HCT116 (cell line): ENCODE results near the gene DHX58. TPM values are rescaled to one million over a fixed set of nuclear protein-coding genes. Genes with fewer than 3 reads are reported as not detected.

Source experiments
- ATAC-seq: fragments of 200-7000 bp; cut with Tn5 transposase; 2 replicates; pipeline ENCODE4 v1.9.1; 2020; ENCODE audit warnings: mild to moderate bottlenecking, moderate library complexity
- BruUV-seq: library from RNA; stranded (reverse); fragments of 400-500 nt; replicated peaks from 2 replicates; lab custom pipeline; 2021; lab: Mats Ljungman, UMichigan
- CTCF ChIA-PET: fragments of 300-600 bp; sonication (Branson Sonifier 250); formaldehyde crosslinking; loops from one replicate; lab custom pipeline; 2021; ENCODE audit warnings: antibody characterized with exemption; lab: Charles Lee
- POLR2A ChIA-PET: fragments of 300-600, 350-600 bp; sonication (Branson Sonifier 250); formaldehyde crosslinking; loops from one replicate; lab custom pipeline; 2021; ENCODE audit warnings: antibody characterized with exemption; lab: Charles Lee
- RAD21 ChIA-PET, 2 experiments: fragments of 300-600 bp; sonication (Branson Sonifier 250); formaldehyde crosslinking; loops; one replicate each; lab custom pipeline; 2023; ENCODE audit warnings: low total read pairs in 2 of 2; ENCODE audit not compliant: uncharacterized antibody in 2 of 2, unreplicated experiment in 2 of 2, low non-redundant PET in 1 of 2; lab: Charles Lee
- DNase-seq: peaks from one replicate; pipeline ENCODE4 v3.0.0-alpha.2; 2010; ENCODE audit warnings: low read depth, low spot score
- H2AFZ ChIP-seq: fragments of 200-600 bp; shearing (Covaris generic), sonication (generic); 2 replicates; pipeline ENCODE4 v1.6.1; 2017; ENCODE audit warnings: low read depth, mixed run types, mixed read lengths, antibody characterized with exemption, low read length; ENCODE audit not compliant: poor library complexity, severe bottlenecking
- H3K27ac ChIP-seq: 2 replicates; pipeline ENCODE4 v1.5.1; 2012; ENCODE audit warnings: low read depth, low read length
- H3K27me3 ChIP-seq: fragments of 200-600 bp; sonication (generic); 2 replicates; pipeline ENCODE4 v1.6.1; 2016; ENCODE audit warnings: mixed run types, low read length, mixed read lengths; ENCODE audit not compliant: insufficient read depth
- H3K36me3 ChIP-seq, 2 experiments: fragments of 200-500 bp in 1 of 2; fragments of 200-600 bp in 1 of 2; sonication (Bioruptor generic) in 1 of 2; sonication (generic) in 1 of 2; 2 replicates each; pipeline versions ENCODE4 v1.5.1 to v1.6.1; 2014 to 2016; ENCODE audit warnings: low read length in 2 of 2, inconsistent platforms in 1 of 2, mixed read lengths in 1 of 2, mixed run types in 1 of 2; ENCODE audit not compliant: insufficient read depth in 2 of 2, control insufficient read depth in 1 of 2
- H3K4me1 ChIP-seq, 2 experiments: fragments of 200-600 bp in 1 of 2; sonication (generic) in 1 of 2; 2 replicates each; pipeline versions ENCODE4 v1.5.1 to v1.6.1; 2012 to 2017; ENCODE audit warnings: low read length in 2 of 2, inconsistent platforms in 1 of 2, mild to moderate bottlenecking in 1 of 2, mixed read lengths in 1 of 2, mixed run types in 1 of 2, moderate library complexity in 1 of 2; ENCODE audit not compliant: insufficient read depth in 2 of 2, control insufficient read depth in 1 of 2
- H3K4me2 ChIP-seq: fragments of 200-600 bp; sonication (generic); 2 replicates; pipeline ENCODE4 v1.6.1; 2017; ENCODE audit warnings: mixed run types, low read length, mixed read lengths
- H3K4me3 ChIP-seq, 2 experiments: fragments of 200-600 bp in 1 of 2; sonication (generic) in 1 of 2; replicated peaks in 1 of 2; 2 replicates each; pipeline ENCODE4 v1.5.1; 2011 to 2016; ENCODE audit warnings: low read length in 2 of 2, control low read depth in 1 of 2, low read depth in 1 of 2, mild to moderate bottlenecking in 1 of 2, mixed read lengths in 1 of 2, mixed run types in 1 of 2
- H3K79me2 ChIP-seq: fragments of 200-600 bp; sonication (generic); 2 replicates; pipeline ENCODE4 v1.6.1; 2017; ENCODE audit warnings: mild to moderate bottlenecking, mixed run types, low read length, moderate library complexity, mixed read lengths; ENCODE audit not compliant: insufficient read depth
- H3K9ac ChIP-seq: fragments of 200-600 bp; sonication (generic); 2 replicates; pipeline ENCODE4 v1.6.1; 2016; ENCODE audit warnings: low read length, mixed read lengths
- H3K9me2 ChIP-seq: fragments of 200-600 bp; sonication (generic), shearing (Covaris generic); 2 replicates; pipeline ENCODE4 v1.6.1; 2017; ENCODE audit warnings: mixed run types, mild to moderate bottlenecking, moderate library complexity; ENCODE audit not compliant: insufficient read depth
- H3K9me3 ChIP-seq, 2 experiments: fragments of 200-500 bp in 1 of 2; fragments of 200-600 bp in 1 of 2; sonication (Bioruptor generic) in 1 of 2; sonication (generic) in 1 of 2; 2 replicates each; pipeline ENCODE4 v1.6.1; 2014 to 2017; ENCODE audit warnings: low read length in 2 of 2, mixed read lengths in 2 of 2, inconsistent platforms in 1 of 2, low read depth in 1 of 2, mild to moderate bottlenecking in 1 of 2, mixed run types in 1 of 2, moderate library complexity in 1 of 2; ENCODE audit not compliant: control insufficient read depth in 1 of 2, insufficient read depth in 1 of 2
- H4K20me1 ChIP-seq: fragments of 200-600 bp; sonication (generic), shearing (Covaris generic); 2 replicates; pipeline ENCODE4 v1.6.1; 2017; ENCODE audit warnings: mixed run types, mild to moderate bottlenecking, moderate library complexity; ENCODE audit not compliant: insufficient read depth
- CBX3 ChIP-seq: IDR thresholded peaks from 2 replicates; pipeline ENCODE4 v1.6.1; 2012; ENCODE audit warnings: low read depth
- CEBPB ChIP-seq: IDR thresholded peaks from 2 replicates; pipeline ENCODE4 v1.6.1; 2012; ENCODE audit warnings: low read depth
- EGR1 ChIP-seq: IDR thresholded peaks from 2 replicates; pipeline ENCODE4 v1.6.1; 2012; ENCODE audit warnings: low read depth
- ELF1 ChIP-seq: IDR thresholded peaks from 2 replicates; pipeline ENCODE4 v1.6.1; 2012; ENCODE audit warnings: low read depth, borderline replicate concordance
- EZH2 ChIP-seq: fragments of 200-600 bp; sonication (generic); IDR thresholded peaks from 2 replicates; pipeline ENCODE4 v1.6.1; 2017; ENCODE audit warnings: antibody characterized with exemption, mixed run types
- EZH2phosphoT487 ChIP-seq: fragments of 200-600 bp; IDR thresholded peaks from 2 replicates; pipeline ENCODE4 v1.6.1; 2018; ENCODE audit warnings: antibody characterized with exemption, borderline replicate concordance
- FOSL1 ChIP-seq: IDR thresholded peaks from 2 replicates; pipeline ENCODE4 v1.6.1; 2012; ENCODE audit warnings: low read depth
- JUND ChIP-seq: IDR thresholded peaks from 2 replicates; pipeline ENCODE4 v1.6.1; 2012
- POLR2A ChIP-seq: IDR thresholded peaks from 2 replicates; pipeline ENCODE4 v1.7.0; 2011; ENCODE audit warnings: borderline replicate concordance; ENCODE audit not compliant: insufficient read depth, insufficient read length; ENCODE audit errors: extremely low read depth
- RAD21 ChIP-seq: IDR thresholded peaks from 2 replicates; pipeline ENCODE4 v1.6.1; 2012; ENCODE audit warnings: low read depth, mild to moderate bottlenecking
- SIN3A ChIP-seq: IDR thresholded peaks from 2 replicates; pipeline ENCODE4 v1.6.1; 2012; ENCODE audit warnings: low read depth
- SP1 ChIP-seq: IDR thresholded peaks from 2 replicates; pipeline ENCODE4 v1.6.1; 2012; ENCODE audit warnings: low read depth
- SRF ChIP-seq: IDR thresholded peaks from 2 replicates; pipeline ENCODE4 v1.6.1; 2012; ENCODE audit warnings: low read depth
- TCF7L2 ChIP-seq: IDR thresholded peaks from 2 replicates; pipeline ENCODE4 v1.7.0; 2011; ENCODE audit warnings: borderline replicate concordance, inconsistent platforms; ENCODE audit not compliant: insufficient read depth, insufficient read length; ENCODE audit errors: extremely low read depth
- YY1 ChIP-seq: IDR thresholded peaks from 2 replicates; pipeline ENCODE4 v1.6.1; 2011; ENCODE audit warnings: low read length, low read depth, moderate library complexity, mild to moderate bottlenecking; ENCODE audit not compliant: insufficient replicate concordance; ENCODE audit errors: extremely low read depth
- ZBTB33 ChIP-seq: IDR thresholded peaks from 2 replicates; pipeline ENCODE4 v1.6.1; 2011; ENCODE audit warnings: mild to moderate bottlenecking, low read length, moderate library complexity; ENCODE audit not compliant: insufficient replicate concordance; ENCODE audit errors: extremely low read depth
- ZFX ChIP-seq: fragments of 450-650 bp; IDR thresholded peaks from 2 replicates; pipeline ENCODE4 v1.6.1; 2017
- ZNF274 ChIP-seq: fragments of 200-500 bp; sonication (Bioruptor generic); IDR thresholded peaks from 2 replicates; pipeline ENCODE4 v1.6.1; 2014; ENCODE audit warnings: mild to moderate bottlenecking, low read depth, low read length, inconsistent platforms
- intact Hi-C: fragments of 100-400 bp; cut with micrococcal nuclease; formaldehyde crosslinking; loops from 2 replicates; pipeline ENCODE4 v1.10.0; 2022
- total RNA-seq: library from RNA; stranded (reverse); gene quantifications from one replicate; pipeline ENCODE4 v1.2.1, GENCODE V29; 2021; ENCODE audit not compliant: unreplicated experiment
- TF ChIP-seq, protein P1 (sequence below): IDR thresholded peaks from 2 replicates; pipeline ENCODE4 v1.6.1; 2012; ENCODE audit warnings: low read depth
- TF ChIP-seq, protein P2 (sequence below), 3 experiments: fragments of 200-600 bp in 1 of 3; sonication (generic) in 1 of 3; IDR thresholded peaks in 2 of 3; conservative IDR thresholded peaks in 1 of 3; 2 replicates each; pipeline ENCODE4 v1.5.1; 2012 to 2017; ENCODE audit warnings: low read depth in 2 of 3, low read length in 2 of 3, antibody characterized with exemption in 1 of 3, borderline replicate concordance in 1 of 3, control low read depth in 1 of 3, mild to moderate bottlenecking in 1 of 3, mixed read lengths in 1 of 3, mixed run types in 1 of 3, moderate library complexity in 1 of 3; ENCODE audit not compliant: insufficient read depth in 1 of 3

Gene DHX58
- total RNA-seq, 1 experiment from 2014 or later = 1.2 TPM

DNA sequence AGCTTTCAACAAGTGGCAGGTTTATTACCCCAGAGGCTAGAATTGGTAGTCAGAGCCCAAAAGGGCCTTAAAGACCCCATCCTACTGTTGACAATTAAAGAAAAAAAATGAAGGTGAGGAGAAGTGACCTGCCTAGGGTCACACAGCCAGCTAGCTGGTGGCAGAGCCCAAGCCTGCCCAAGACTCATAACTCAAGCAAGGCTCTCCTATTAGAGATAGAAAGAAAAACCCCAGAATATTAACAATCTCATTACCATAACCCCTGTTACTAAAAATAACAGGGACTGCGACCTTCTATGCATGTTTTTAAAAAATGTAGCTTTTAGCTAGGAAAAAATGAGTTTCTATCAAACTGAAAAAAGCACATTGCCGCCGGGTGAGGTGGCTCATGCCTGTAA, 24.1 kb upstream of the DHX58 start:
- POLR2A ChIA-PET = no interaction called here
- Histone ChIP-seq H3K4me1 (peaks cover 0 to 11% of the 10 kb centered on the region in 2 experiments; a peak in 2 of 4 replicates), H3K9me3 (no peaks in the 10 kb centered on the region), H3K27me3 (no peaks in the 10 kb centered on the region), H3K27ac (no peak overlapping the region), H3K36me3 (peaks cover 4 to 16% of the 10 kb centered on the region in 2 experiments; a peak in 3 of 4 replicates), H4K20me1 (no peaks in the 10 kb centered on the region)
- CTCF ChIA-PET = no interaction called here
- BruUV-seq = no TSS peak
- TF ChIP-seq EZH2 (no peak), SRF (no peak), SP1 (no peak), ELF1 (no peak), EZH2phosphoT487 (no peak), JUND (no peak), CEBPB (no peak), CBX3 (no peak), SIN3A (no peak), ZNF274 (no peak), EGR1 (no peak), ZFX (no peak), RAD21 (no peak), POLR2A (no peak), YY1 (no peak), FOSL1 (no peak), ZBTB33 (no peak), TCF7L2 (no peak)
- TF ChIP-seq, protein P1, sequence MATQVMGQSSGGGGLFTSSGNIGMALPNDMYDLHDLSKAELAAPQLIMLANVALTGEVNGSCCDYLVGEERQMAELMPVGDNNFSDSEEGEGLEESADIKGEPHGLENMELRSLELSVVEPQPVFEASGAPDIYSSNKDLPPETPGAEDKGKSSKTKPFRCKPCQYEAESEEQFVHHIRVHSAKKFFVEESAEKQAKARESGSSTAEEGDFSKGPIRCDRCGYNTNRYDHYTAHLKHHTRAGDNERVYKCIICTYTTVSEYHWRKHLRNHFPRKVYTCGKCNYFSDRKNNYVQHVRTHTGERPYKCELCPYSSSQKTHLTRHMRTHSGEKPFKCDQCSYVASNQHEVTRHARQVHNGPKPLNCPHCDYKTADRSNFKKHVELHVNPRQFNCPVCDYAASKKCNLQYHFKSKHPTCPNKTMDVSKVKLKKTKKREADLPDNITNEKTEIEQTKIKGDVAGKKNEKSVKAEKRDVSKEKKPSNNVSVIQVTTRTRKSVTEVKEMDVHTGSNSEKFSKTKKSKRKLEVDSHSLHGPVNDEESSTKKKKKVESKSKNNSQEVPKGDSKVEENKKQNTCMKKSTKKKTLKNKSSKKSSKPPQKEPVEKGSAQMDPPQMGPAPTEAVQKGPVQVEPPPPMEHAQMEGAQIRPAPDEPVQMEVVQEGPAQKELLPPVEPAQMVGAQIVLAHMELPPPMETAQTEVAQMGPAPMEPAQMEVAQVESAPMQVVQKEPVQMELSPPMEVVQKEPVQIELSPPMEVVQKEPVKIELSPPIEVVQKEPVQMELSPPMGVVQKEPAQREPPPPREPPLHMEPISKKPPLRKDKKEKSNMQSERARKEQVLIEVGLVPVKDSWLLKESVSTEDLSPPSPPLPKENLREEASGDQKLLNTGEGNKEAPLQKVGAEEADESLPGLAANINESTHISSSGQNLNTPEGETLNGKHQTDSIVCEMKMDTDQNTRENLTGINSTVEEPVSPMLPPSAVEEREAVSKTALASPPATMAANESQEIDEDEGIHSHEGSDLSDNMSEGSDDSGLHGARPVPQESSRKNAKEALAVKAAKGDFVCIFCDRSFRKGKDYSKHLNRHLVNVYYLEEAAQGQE = no peak
- TF ChIP-seq, protein P2, sequence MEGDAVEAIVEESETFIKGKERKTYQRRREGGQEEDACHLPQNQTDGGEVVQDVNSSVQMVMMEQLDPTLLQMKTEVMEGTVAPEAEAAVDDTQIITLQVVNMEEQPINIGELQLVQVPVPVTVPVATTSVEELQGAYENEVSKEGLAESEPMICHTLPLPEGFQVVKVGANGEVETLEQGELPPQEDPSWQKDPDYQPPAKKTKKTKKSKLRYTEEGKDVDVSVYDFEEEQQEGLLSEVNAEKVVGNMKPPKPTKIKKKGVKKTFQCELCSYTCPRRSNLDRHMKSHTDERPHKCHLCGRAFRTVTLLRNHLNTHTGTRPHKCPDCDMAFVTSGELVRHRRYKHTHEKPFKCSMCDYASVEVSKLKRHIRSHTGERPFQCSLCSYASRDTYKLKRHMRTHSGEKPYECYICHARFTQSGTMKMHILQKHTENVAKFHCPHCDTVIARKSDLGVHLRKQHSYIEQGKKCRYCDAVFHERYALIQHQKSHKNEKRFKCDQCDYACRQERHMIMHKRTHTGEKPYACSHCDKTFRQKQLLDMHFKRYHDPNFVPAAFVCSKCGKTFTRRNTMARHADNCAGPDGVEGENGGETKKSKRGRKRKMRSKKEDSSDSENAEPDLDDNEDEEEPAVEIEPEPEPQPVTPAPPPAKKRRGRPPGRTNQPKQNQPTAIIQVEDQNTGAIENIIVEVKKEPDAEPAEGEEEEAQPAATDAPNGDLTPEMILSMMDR (IDR thresholded peaks at IDR 0.05 in 2 of 3, conservative IDR thresholded peaks at IDR 0.05 in 1 of 3; ENCODE audit: borderline replicate concordance in 1 of 3, insufficient read depth in 1 of 3, low read depth in 2 of 3, low read length in 2 of 3) = no peak
- TF ChIP-seq, all 23 proteins: peak for 0
- Histone ChIP-seq H3K4me3 (no peak overlapping the region), H3K4me2 (no peak overlapping the region), H3K9ac (no peak overlapping the region), H3K9me2 (no peaks in the 10 kb centered on the region), H2AFZ (no peak overlapping the region), H3K79me2 (peaks cover 96% of the 10 kb centered on the region)
- RAD21 ChIA-PET = no interaction called here
- DNase-seq (no peak), ATAC-seq (no peak)
- intact Hi-C loops = no loop called here
